B cell (primary cell): ENCODE measurements around the gene ARHGEF6.

Source experiments
- EZH2 ChIP-seq: IDR thresholded peaks from 2 replicates; pipeline ENCODE4 v1.6.1; 2012; ENCODE audit warnings: borderline replicate concordance, low read depth, mild to moderate bottlenecking, moderate library complexity, low read length; ENCODE audit not compliant: insufficient read depth, poor library complexity, severe bottlenecking
- TF ChIP-seq, protein P1 (sequence below): fragments of 200-600 bp; IDR thresholded peaks from one replicate; pipeline ENCODE4 v1.8.0; 2022; ENCODE audit warnings: antibody characterized with exemption, mild to moderate bottlenecking

DNA sequence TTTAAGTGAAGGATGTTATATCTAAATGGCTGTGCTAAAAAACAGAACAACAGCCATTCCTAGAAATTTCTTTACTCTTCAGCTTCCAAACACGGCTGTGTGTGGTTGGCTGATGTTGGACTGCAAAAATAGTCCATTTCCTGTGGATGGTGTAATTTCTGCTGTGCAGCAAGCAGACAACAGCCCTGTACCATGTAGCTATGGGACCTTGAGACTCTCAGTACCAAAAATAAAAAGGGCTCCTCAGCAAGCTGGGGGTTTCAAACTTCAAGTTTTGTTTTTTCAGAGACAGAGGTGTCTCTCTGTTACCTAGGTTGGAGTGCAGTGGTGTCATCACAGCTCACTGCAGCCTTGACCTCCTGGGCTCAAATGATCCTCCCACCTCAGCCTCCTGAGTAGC lies 114.6 kb downstream of the ARHGEF6 start:
- TF ChIP-seq, protein P1, sequence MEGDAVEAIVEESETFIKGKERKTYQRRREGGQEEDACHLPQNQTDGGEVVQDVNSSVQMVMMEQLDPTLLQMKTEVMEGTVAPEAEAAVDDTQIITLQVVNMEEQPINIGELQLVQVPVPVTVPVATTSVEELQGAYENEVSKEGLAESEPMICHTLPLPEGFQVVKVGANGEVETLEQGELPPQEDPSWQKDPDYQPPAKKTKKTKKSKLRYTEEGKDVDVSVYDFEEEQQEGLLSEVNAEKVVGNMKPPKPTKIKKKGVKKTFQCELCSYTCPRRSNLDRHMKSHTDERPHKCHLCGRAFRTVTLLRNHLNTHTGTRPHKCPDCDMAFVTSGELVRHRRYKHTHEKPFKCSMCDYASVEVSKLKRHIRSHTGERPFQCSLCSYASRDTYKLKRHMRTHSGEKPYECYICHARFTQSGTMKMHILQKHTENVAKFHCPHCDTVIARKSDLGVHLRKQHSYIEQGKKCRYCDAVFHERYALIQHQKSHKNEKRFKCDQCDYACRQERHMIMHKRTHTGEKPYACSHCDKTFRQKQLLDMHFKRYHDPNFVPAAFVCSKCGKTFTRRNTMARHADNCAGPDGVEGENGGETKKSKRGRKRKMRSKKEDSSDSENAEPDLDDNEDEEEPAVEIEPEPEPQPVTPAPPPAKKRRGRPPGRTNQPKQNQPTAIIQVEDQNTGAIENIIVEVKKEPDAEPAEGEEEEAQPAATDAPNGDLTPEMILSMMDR: no peak
- no peak for TF ChIP-seq EZH2
